Measurements from ENCODE around the gene ZNF148.

ZNF148 gene

DNA sequence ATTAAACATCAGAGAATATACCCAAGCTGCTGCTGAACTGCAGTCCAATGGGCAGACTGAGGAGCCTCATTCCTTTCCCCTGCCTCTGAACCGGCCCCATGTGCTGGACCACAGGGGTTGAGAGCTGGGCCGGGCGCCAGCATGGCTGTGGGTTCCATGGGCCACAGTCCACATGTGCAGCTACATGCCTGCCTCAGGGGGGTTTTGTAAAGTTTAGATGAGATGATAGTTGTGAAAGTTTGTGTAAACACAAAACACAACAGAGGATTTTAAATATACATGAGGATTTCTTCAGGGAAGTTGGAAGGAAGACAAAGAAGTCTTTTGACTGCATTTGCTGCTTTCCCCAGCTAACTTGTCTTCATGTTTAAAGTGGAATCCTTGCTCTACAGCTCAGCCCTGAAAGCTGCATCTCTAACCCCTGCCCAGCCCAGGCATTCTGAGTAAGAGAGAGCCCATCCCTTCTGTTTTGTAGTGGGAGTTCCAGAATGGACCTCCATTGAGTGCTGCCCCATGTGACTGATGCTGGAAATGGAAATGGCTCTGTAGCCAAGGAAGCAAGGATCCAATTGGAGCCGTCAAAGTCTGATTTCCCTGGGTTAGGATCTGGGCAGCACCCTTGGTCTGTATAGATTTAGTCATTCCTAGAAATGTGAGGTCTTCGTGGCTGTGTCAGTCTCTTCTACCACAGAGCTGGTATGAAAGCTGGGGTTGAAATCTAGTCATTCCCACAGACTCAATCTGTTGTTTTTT lies 180.1 kb downstream of the ZNF148 start:
- Histone ChIP-seq H3F3A (ENCODE audit: control insufficient read depth, insufficient read depth) (no peaks in the 10 kb centered on the region), H3K4me1 (ENCODE audit: control insufficient read depth, low read length) (0 out of 2 replicates have a peak, but pooled peaks cover 3% of the 10 kb centered on the region), H3K79me2 (ENCODE audit: control insufficient read depth, low read length) (no peaks in the 10 kb centered on the region), H3K9me3 (ENCODE audit: control insufficient read depth, insufficient read depth, low read length) (no peaks in the 10 kb centered on the region), H3K4me2 (ENCODE audit: low read length) (no peak overlapping the region), H3K4me3 (ENCODE audit: low read length) (no peak overlapping the region), H3K9me2 (replicated peaks; ENCODE audit: control insufficient read depth, low read length) (no peaks in the 10 kb centered on the region), H3K36me3 (ENCODE audit: control insufficient read depth, low read length) (no peaks in the 10 kb centered on the region), H4K20me1 (ENCODE audit: control insufficient read depth, insufficient read depth, low read depth, low read length) (no peaks in the 10 kb centered on the region), H3K27me3 (ENCODE audit: control insufficient read depth, low read length) (peaks cover 16% of the 10 kb centered on the region), H3K27ac (ENCODE audit: low read depth, low read length) (no peak overlapping the region)
- TF ChIP-seq, protein P1, sequence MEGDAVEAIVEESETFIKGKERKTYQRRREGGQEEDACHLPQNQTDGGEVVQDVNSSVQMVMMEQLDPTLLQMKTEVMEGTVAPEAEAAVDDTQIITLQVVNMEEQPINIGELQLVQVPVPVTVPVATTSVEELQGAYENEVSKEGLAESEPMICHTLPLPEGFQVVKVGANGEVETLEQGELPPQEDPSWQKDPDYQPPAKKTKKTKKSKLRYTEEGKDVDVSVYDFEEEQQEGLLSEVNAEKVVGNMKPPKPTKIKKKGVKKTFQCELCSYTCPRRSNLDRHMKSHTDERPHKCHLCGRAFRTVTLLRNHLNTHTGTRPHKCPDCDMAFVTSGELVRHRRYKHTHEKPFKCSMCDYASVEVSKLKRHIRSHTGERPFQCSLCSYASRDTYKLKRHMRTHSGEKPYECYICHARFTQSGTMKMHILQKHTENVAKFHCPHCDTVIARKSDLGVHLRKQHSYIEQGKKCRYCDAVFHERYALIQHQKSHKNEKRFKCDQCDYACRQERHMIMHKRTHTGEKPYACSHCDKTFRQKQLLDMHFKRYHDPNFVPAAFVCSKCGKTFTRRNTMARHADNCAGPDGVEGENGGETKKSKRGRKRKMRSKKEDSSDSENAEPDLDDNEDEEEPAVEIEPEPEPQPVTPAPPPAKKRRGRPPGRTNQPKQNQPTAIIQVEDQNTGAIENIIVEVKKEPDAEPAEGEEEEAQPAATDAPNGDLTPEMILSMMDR (IDR thresholded peaks at IDR 0.05; ENCODE audit: low read depth, low read length, poor library complexity, severe bottlenecking), result no peak
- TF ChIP-seq EZH2phosphoT487 (IDR thresholded peaks at IDR 0.05; ENCODE audit: borderline replicate concordance, low read length), result no peak

DNA sequence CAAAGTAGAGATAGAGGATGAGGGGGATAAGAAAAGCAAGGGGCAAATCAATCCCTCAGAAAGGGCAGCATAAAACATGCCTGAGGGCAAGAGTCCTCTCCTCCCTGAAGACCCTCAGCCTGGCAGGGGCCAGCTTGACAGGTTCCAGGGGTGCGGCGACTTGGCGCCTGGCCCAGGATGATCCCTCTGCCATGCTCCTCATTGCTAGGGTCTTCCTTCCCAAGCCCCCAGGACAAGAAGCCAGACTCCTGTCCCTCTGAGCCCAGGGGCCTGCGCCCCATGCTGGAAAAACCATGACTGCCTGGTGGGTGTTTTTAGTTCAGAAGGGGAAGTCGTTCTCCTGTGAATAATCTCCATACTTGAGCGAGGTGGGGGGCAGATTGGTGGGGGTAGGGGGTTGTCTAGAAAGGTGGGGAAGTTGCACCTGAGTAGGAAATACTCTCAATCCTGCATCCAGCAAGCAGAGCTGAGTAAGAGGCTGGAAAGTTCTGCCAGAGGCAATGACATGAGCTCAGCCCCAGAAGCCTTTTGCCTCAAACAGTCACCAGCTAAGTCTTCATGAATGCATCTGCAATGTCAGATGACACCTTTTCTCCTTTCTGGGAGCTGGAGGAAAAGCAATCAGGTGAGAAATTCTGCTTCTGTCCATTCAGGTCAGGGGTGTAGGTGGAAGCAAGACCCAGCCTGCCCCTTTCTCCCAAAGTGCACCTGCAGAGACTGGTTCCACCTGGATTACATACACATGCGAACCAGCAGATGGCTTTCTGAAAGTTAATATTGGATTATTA lies 180.9 kb downstream of the ZNF148 start:
- Histone ChIP-seq H3K4me3 (ENCODE audit: low read length) (no peak overlapping the region), H3K36me3 (ENCODE audit: control insufficient read depth, low read length) (no peaks in the 10 kb centered on the region), H3K27me3 (ENCODE audit: control insufficient read depth, low read length) (peaks cover 16% of the 10 kb centered on the region), H3K79me2 (ENCODE audit: control insufficient read depth, low read length) (no peaks in the 10 kb centered on the region), H4K20me1 (ENCODE audit: control insufficient read depth, insufficient read depth, low read depth, low read length) (no peaks in the 10 kb centered on the region), H3K9me2 (replicated peaks; ENCODE audit: control insufficient read depth, low read length) (no peaks in the 10 kb centered on the region), H3K4me1 (ENCODE audit: control insufficient read depth, low read length) (0 out of 2 replicates have a peak, but pooled peaks cover 3% of the 10 kb centered on the region), H3K4me2 (ENCODE audit: low read length) (no peak overlapping the region), H3F3A (ENCODE audit: control insufficient read depth, insufficient read depth) (no peaks in the 10 kb centered on the region), H3K27ac (ENCODE audit: low read depth, low read length) (no peak overlapping the region), H3K9me3 (ENCODE audit: control insufficient read depth, insufficient read depth, low read length) (no peaks in the 10 kb centered on the region)
- TF ChIP-seq EZH2phosphoT487 (IDR thresholded peaks at IDR 0.05; ENCODE audit: borderline replicate concordance, low read length), result no peak
- TF ChIP-seq, protein P1 (IDR thresholded peaks at IDR 0.05; ENCODE audit: low read depth, low read length, poor library complexity, severe bottlenecking), result no peak

DNA sequence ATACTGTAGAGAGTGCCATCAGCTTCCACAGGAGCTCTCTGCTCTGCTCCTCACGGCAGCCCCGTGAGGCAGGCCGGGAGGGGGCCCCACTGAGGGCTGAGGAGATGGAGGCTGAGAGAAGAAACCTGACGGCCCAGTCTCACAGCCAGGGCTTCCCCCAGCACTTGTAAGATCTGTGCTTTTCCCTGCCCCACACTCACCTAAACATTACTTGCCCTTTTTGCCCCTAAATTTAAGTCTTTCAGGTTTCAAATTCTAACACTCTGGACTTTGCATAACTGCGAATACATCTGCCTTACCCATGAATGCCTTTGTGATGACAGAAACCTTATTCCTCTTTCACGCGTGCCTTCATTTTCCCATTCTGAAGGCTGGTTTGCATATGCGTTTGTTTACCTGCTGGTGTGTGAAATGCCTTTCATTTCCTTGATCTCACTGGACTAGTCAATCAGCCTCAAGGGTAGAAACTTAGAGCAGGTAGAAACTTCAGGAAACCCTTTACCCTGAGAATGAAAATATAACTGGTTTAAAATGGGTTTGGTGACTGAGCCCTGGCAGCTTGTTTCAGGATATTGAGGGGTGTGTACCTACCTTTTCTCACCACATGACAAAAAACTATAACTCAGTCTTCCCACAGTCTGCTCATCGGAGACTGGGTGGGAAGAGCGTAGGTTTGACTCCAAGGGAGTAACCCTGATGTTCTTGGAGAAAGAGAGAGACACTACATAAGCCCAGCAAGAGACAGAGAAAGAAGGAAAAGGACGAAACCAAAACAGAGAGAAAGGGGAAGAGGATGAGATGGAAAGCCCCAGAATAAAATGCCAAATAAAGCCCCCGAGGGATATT lies 182.7 kb downstream of the ZNF148 start:
- no peak for TF ChIP-seq EZH2phosphoT487 (IDR thresholded peaks at IDR 0.05; ENCODE audit: borderline replicate concordance, low read length)
- TF ChIP-seq, protein P1 (IDR thresholded peaks at IDR 0.05; ENCODE audit: low read depth, low read length, poor library complexity, severe bottlenecking), result peak; percentile 32
- no peak overlapping the region for H3K4me2 ChIP-seq (ENCODE audit: low read length)
- H3K79me2 ChIP-seq (ENCODE audit: control insufficient read depth, low read length), result no peaks in the 10 kb centered on the region
- H3K9me3 ChIP-seq (ENCODE audit: control insufficient read depth, insufficient read depth, low read length), result no peaks in the 10 kb centered on the region
- H3K27me3 ChIP-seq (ENCODE audit: control insufficient read depth, low read length), result peaks cover 16% of the 10 kb centered on the region
- H4K20me1 ChIP-seq (ENCODE audit: control insufficient read depth, insufficient read depth, low read depth, low read length), result no peaks in the 10 kb centered on the region
- 0 out of 2 replicates have a peak, but pooled peaks cover 3% of the 10 kb centered on the region for H3K4me1 ChIP-seq (ENCODE audit: control insufficient read depth, low read length)
- no peaks in the 10 kb centered on the region for H3K36me3 ChIP-seq (ENCODE audit: control insufficient read depth, low read length)
- no peak overlapping the region for H3K27ac ChIP-seq (ENCODE audit: low read depth, low read length)
- no peaks in the 10 kb centered on the region for H3K9me2 ChIP-seq (replicated peaks; ENCODE audit: control insufficient read depth, low read length)
- no peaks in the 10 kb centered on the region for H3F3A ChIP-seq (ENCODE audit: control insufficient read depth, insufficient read depth)
- H3K4me3 ChIP-seq (ENCODE audit: low read length), result no peak overlapping the region

Measured in DOHH2 (cell line).